MM.1S (cell line): Measurements from ENCODE around the gene SCN4A.
"Not testable (repeated sequence)": the region's sequence is repeated elsewhere in the genome, so short reads cannot be mapped to it uniquely, and the experiment has no call there.

ENCODE experiments used
- CTCF ChIP-seq: fragments of 300-600 bp; sonication (generic); IDR thresholded peaks from 2 replicates; pipeline ENCODE4 v1.5.1; 2016; ENCODE audit warnings: antibody characterized with exemption, low read length, mixed read lengths
- EZH2 ChIP-seq: fragments of 300-600 bp; sonication (generic); optimal IDR thresholded peaks from 2 replicates; pipeline ENCODE3; 2017; ENCODE audit warnings: low read depth, mild to moderate bottlenecking, antibody characterized with exemption, low read length, mixed read lengths

GRCh38 chr17:63920050-63920449 is 52.7 kb downstream of the SCN4A start:
- not testable (repeated sequence) for TF ChIP-seq CTCF, EZH2
